GM12891 (cell line): ENCODE measurements around the gene DLD.

Experiments
- DNase-seq: peaks from one replicate; pipeline ENCODE4 v3.0.0; 2011; ENCODE audit warnings: low spot score; ENCODE audit not compliant: insufficient read length
- FAIRE-seq: peaks from 2 replicates; lab custom pipeline; 2011; peaks lifted over from hg19 to GRCh38; lab: Jason Lieb, UNC
- PAX5 ChIP-seq: IDR thresholded peaks from 2 replicates; pipeline ENCODE4 v1.6.1; 2011; ENCODE audit warnings: low read length, moderate library complexity, mild to moderate bottlenecking; ENCODE audit not compliant: insufficient read depth, severe bottlenecking
- POLR2A ChIP-seq: IDR thresholded peaks from 2 replicates; pipeline ENCODE4 v1.6.1; 2011; ENCODE audit warnings: low read depth, low read length, control low read depth
- POLR2AphosphoS5 ChIP-seq: IDR thresholded peaks from 2 replicates; pipeline ENCODE4 v1.6.1; 2011; ENCODE audit warnings: low read depth, low read length, control low read depth
- POU2F2 ChIP-seq: IDR thresholded peaks from 2 replicates; pipeline ENCODE4 v1.6.1; 2011; ENCODE audit warnings: low read depth, mild to moderate bottlenecking, control low read depth, low read length, moderate library complexity
- SPI1 ChIP-seq: IDR thresholded peaks from 2 replicates; pipeline ENCODE4 v1.6.1; 2011; ENCODE audit warnings: low read depth, low read length, control low read depth
- TAF1 ChIP-seq: IDR thresholded peaks from 2 replicates; pipeline ENCODE4 v1.6.1; 2011; ENCODE audit warnings: low read depth, low read length, control low read depth

Gene DLD

DNA sequence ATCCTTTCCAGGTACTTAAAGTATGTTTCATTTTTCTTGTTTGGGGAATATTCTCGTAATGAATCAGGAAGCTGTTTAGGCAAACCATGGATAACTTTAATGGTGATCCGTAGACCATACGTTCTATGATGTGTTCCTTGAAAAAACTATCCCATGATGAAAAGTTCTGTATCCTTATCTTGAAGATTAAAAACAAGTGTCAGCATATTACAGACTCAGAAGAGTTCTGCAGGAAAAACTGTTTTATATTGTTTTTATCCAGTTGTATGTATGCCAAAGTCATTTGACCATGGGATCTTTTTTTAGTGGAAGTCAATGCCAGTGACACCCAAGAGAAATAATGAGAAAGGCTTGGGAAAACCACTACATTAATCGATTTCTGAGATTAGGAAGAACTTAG, 52.0 kb downstream of the DLD start:
- DNase-seq (no peak), FAIRE-seq (no peak)
- no peak for TF ChIP-seq POU2F2
- no peak for TF ChIP-seq TAF1
- no peak for TF ChIP-seq POLR2AphosphoS5
- TF ChIP-seq POLR2A: no peak

DNA sequence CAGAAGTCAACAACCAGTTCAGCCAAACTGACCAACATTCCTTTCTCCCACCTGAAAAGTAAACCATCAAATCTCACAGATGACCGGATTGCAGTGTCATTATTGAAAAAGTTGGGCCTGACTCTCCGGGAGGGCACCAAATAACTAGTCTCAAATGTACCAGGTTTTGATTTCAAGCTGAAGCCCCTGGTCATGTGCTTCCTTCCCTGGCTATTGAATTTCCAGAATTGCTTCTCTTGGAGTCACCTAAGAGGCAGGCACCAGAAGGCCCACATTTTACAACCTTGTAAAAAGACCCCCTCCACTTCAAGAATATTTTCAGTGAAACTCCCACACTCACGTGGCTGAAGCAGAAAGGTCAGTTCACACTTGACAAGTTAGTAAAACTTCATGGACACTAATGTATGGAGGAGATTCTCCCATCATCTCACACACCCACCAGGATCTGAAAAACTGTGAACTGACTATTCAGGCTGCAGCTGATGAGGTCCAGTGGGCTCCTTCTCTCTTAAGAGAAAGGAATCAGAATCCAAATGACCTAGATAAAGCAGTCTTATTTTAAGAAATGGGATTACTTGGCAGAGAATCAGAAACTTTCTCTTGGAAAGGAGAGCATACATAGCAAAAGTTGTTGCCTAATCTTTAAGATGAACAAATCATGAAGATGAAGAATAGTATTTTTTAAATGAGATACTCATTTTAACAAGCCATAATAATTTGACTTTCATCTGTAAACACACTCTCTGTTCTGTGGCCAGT, 53.6 kb downstream of the DLD start:
- FAIRE-seq (no peak), DNase-seq (no peak)
- TF ChIP-seq SPI1 (no peak), POLR2AphosphoS5 (no peak), TAF1 (no peak), PAX5 (no peak), POU2F2 (no peak), POLR2A (no peak)

DNA sequence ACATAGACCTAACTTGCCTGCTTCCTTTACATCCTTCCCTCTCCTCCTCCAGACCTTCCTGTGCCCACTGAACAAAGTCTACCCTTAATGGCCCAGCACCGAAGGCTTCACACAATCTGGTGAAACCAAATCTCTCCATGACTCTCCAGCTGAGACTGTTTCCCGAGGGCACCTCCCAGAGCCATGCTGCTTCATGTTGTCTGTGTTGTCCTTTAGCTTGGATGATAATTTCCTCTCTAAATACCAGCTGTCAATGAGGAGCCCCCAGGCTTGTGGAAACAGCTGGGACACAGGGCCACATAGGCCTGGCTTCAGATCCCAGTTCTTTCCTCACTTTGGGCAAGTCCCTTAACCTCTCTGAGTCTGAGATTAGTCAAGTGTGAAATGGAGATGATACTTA, 54.3 kb downstream of the DLD start:
- FAIRE-seq (no peak), DNase-seq (no peak)
- no peak for TF ChIP-seq POLR2AphosphoS5
- TF ChIP-seq TAF1: no peak

DNA sequence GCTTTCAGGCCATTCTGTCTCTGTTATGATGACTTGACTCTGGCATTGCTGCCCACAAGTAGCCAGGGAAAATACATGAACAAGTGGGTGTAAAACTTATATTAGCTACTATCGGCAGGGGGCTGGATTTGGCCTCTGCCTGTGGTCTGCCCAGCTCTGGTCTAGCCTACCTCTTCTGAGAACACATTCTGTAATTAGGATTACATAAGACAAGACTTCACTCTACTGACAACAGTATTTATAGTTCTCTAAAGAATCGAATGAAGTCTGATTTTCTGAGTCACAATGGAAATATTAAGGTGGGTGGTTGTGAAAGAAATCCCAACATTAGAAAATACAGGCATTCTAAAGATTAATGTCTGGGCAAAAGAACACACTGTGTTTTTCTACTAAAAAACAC, 55.5 kb downstream of the DLD start:
- FAIRE-seq: no peak
- no peak for TF ChIP-seq POLR2AphosphoS5

DNA sequence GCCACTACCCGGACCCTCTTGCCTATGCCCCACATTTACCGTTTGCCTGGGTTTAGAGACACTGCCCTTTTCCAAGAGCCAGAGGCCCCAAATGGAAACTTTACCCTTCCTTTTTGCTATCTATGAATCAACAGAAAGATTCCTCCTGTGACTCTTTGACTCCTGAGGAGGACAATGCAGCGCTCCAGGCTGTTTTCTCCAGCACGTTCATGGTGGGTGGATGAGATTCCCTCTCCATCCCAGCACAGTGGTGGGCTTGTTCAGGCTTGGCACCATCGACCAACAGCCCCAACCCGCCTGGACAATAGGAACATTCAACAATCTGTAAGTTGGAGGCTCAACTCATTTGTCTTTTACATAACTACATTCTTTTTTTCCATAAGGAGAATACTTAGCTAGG, 55.9 kb downstream of the DLD start:
- DNase-seq (no peak), FAIRE-seq (no peak)
- no peak for TF ChIP-seq TAF1
- no peak for TF ChIP-seq POLR2AphosphoS5
- no peak for TF ChIP-seq SPI1
- no peak for TF ChIP-seq POLR2A
- TF ChIP-seq POU2F2: no peak
- no peak for TF ChIP-seq PAX5

More for the DNA sequence above, 55.5 kb downstream of the DLD start:
- no peak for DNase-seq

DNA sequence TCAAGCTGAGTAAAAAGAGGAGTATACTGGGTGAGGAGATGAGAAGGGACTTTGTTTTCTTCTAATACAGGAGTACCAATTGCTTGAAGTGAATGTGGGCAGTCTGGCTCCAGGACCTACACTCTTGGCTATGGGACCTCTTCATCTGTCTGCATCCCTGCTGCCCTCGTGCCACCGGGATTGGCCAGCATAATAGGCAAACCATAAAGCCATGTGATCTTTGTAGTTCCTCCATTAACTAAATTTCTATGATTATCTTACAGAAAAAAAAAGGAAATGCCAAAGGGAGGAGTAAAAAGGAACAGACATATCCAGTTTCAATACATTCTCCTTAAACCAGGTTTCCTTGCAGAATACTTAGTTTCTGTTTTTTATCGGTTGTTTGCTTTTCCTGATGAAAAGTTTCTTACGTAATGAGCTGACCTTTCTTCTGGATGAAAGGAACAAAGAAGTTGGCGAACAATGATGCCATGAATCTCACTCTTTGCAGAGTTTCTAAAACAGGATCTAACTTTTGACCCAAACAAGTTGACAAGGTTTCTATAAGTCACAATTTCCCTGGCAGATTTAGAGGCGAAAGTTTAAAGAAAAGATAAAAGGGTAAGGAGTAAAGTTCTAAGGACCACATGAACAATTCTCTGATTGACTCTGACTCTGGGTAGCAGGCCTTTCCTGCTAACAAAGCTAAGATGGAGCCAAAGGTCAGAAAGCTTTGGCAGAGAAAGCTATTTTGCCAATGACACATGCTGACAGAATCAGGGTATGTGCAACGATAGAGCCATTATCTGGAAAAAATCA, 57.9 kb downstream of the DLD start:
- DNase-seq: no peak
- TF ChIP-seq TAF1 (no peak), SPI1 (no peak), POLR2A (no peak), PAX5 (no peak), POU2F2 (no peak)
- no peak for FAIRE-seq

DNA sequence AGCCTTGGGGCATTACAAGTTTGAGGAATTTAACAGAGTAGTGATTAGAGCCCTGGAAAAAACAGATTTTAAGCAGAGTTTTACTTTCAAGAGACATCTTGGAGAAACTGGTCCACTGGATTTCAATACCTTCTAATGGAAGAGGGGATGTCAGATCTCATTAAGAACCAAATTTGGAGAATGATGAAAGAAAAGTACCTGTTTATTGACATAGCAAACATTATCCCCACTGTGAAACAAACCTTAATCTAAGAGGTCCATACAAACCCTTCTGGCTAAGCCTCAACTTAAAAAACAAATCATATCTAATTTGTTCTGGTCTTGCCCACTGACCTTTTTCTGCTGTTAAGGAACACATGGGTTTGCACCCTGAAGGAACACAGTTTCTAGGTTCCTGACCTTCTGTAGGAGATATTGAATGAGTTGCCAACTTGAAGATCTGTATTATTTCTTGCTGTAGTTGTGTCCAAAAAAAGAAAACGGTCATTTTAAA, 58.5 kb downstream of the DLD start:
- TF ChIP-seq POLR2A (no peak), SPI1 (no peak), POU2F2 (no peak), PAX5 (no peak), TAF1 (no peak), POLR2AphosphoS5 (no peak)
- FAIRE-seq (no peak), DNase-seq (no peak)

DNA sequence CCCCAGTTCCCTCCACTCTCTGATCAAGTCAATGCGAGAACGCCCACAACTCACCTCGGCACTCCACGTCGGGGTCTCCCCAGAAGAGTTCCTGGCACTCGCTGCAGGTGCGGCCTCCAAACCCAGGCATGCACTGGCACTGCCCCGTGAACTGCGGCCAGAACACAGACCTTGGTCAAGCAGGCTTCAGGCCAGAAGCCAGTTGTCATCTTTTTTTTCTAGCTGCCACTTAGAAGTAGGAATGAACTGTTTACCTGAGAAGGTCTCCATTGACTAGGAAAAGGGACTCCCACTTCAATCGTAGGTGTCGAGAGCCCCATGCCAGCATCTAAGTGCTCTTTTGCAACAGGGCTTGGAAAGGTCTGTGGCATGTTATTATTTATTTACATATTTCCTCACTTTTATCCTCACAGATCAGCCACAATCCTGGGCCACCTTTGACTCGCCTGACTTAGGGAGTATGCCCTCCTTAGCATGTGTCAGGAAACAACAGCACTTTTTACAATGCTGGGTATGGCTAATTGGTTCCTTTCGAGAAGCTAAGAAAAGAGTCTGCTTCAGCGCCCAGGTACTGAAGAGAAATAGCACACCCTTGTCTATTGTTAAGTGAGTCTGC, 60.3 kb downstream of the DLD start:
- DNase-seq (no peak), FAIRE-seq (no peak)
- TF ChIP-seq POLR2A: no peak
- no peak for TF ChIP-seq SPI1
- no peak for TF ChIP-seq PAX5
- TF ChIP-seq TAF1: no peak
- TF ChIP-seq POU2F2: no peak
- TF ChIP-seq POLR2AphosphoS5: no peak

DNA sequence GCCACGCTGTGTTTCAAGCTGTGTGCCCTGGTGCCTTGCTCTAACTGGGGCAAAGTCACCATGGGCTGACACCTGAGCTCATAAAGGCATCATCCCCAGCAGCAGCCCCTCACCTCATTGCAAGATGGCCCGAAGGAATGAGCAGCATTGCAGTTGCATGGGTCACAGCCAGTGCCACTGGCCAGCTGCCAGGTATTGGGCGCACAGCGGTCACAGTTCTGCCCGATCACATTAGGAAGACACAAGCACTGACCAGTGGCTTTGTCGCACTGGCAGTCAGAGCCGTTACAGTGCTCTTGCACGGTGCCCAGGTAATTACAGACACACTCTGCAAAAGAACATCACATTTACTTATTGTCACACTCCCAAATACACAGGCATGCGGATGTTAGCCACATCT, 60.9 kb downstream of the DLD start:
- DNase-seq: no peak
- FAIRE-seq: no peak
- TF ChIP-seq POLR2A (no peak), SPI1 (no peak), TAF1 (no peak), POU2F2 (no peak), PAX5 (no peak), POLR2AphosphoS5 (no peak)

DNA sequence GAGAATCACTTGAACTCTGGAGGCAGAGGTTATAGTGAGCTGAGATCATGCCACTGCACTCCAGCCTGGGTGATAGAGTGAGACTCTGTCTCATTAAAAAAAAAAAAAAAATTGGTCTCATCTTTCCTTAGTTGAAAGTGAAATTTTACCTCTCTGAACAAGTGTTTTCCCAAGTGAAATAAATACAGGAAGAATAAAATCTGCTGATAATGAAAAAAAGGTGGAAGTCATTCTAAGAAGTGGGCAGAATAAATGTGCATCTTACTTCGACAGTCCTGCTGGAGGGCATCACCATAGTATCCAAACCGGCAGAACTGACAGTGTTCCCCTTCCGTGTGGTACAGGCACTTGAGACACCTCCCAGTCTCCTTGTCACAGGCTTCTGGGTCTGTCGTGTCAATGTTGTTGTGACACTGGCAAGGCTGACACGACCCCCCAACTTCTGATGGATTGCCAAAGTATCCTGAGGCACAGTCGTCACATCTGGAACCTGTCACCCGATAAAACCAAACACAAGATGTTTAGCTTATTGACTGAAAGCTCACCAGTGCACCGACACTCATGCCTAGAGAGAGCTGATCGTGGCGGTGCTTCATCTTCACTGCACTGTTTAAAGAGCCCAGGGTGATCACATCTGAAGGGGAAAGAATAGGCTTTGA, 62.4 kb downstream of the DLD start:
- TF ChIP-seq SPI1 (no peak), PAX5 (no peak), POU2F2 (no peak), POLR2AphosphoS5 (no peak), POLR2A (no peak), TAF1 (no peak)
- no peak for DNase-seq
- FAIRE-seq: no peak
